IPS DF 6.9 (cell line): ENCODE measurements around the gene SLC37A1.

ENCODE experiments used
- DNase-seq: peaks from one replicate; pipeline ENCODE4 v3.0.0-alpha.2; 2013; ENCODE audit warnings: low read depth, low spot score
- H3K27ac ChIP-seq: one replicate; pipeline ENCODE4 v1.5.1; 2013; ENCODE audit warnings: low read length, control low read depth
- H3K27me3 ChIP-seq: 2 replicates; pipeline ENCODE4 v1.6.1; 2013; ENCODE audit warnings: mild to moderate bottlenecking, low read length; ENCODE audit not compliant: control insufficient read depth, insufficient read depth
- H3K36me3 ChIP-seq: 2 replicates; pipeline ENCODE4 v1.6.1; 2013; ENCODE audit warnings: low read length; ENCODE audit not compliant: control insufficient read depth, insufficient read depth
- H3K4me1 ChIP-seq: 2 replicates; pipeline ENCODE4 v1.6.1; 2013; ENCODE audit warnings: low read length; ENCODE audit not compliant: control insufficient read depth, insufficient read depth
- H3K4me3 ChIP-seq: 2 replicates; pipeline ENCODE4 v1.5.1; 2013; ENCODE audit warnings: mild to moderate bottlenecking, low read length
- H3K9me3 ChIP-seq: 2 replicates; pipeline ENCODE4 v1.6.1; 2013; ENCODE audit warnings: low read length, inconsistent platforms; ENCODE audit not compliant: control insufficient read depth, insufficient read depth
- WGBS: extraction: QIAGEN DNeasy Blood & Tissue Kit; methylation state at CpG from one replicate; pipeline ENCODE4 v1.1.7; 2013; ENCODE audit warnings: mixed read lengths, missing lambda C conversion rate; ENCODE audit not compliant: insufficient read length, insufficient coverage; 5-methylcytosine and 5-hydroxymethylcytosine counted together

Gene SLC37A1

DNA sequence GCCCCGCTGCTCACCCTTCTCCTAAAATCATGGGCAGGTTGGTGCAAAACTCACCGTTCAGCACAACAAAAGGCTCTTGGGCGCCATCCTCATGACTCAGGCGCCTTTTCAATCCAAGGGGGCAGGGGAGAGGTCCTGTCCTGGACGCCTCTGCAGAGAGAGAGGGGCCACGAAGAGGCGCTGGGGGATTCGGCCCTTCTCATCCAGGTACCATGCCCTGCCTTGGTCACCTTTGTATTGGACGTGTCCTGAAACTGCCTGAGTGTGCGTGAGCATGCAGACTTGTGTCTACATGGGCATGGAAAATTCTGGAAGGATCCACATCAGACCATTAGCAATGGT lies 53.5 kb downstream of the SLC37A1 start:
- WGBS: no CpG with 5 or more reads among the region's 10 CpGs
- no peaks in the 10 kb centered on the region for H3K9me3 ChIP-seq
- no peaks in the 10 kb centered on the region for H3K4me1 ChIP-seq
- DNase-seq: no peak
- no peak overlapping the region for H3K27ac ChIP-seq
- no peak overlapping the region for H3K4me3 ChIP-seq
- no peaks in the 10 kb centered on the region for H3K27me3 ChIP-seq
- H3K36me3 ChIP-seq: peaks cover 11% of the 10 kb centered on the region; the same call in 1 of the 2 replicates

DNA sequence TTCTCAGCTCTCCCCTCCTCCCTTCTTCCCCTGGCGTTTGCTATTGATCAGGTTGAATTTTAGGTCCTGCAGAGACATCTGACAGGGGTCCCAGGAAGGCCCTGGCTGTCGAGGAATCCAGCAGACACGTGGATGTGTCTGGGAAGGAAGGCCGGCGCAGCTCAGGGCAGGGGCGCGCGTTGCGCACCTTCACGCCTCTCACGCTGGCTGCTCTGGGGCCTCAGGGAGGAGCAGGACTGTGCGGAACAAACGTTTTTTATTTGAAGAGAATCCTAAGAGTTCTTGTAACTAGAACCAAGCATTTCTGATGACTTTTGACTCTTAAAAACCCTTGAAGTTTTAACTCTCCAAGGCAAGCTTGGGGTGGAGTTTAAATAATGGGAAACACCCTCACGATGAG lies 54.2 kb downstream of the SLC37A1 start:
- Histone ChIP-seq H3K9me3 (no peaks in the 10 kb centered on the region), H3K27ac (no peak overlapping the region), H3K4me3 (no peak overlapping the region), H3K27me3 (no peaks in the 10 kb centered on the region), H3K36me3 (peaks cover 11% of the 10 kb centered on the region; the same call in 1 of the 2 replicates), H3K4me1 (no peaks in the 10 kb centered on the region)
- no peak for DNase-seq
- no CpG with 5 or more reads among the region's 14 CpGs for WGBS

DNA sequence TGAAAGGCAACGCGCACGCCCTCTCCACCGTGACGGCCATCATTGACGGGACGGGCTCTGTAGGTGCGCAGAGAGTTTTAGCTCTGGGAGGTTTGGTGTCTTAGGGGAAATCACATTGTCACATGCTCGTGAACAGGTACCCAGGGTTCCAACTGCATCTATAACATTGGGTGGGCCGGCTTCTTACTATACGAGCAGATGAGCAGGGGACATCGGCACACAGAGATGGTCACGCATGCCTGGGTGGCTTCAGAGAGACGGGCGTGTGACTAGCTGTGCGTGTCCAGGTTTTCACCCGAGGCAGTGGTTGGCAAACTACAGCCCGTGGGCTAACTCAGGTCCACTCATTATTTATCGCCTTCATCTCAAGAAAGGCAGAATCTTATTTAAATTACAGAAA lies 54.7 kb downstream of the SLC37A1 start:
- no peaks in the 10 kb centered on the region for H3K9me3 ChIP-seq
- WGBS: no CpG with 5 or more reads among the region's 19 CpGs
- no peak for DNase-seq
- no peaks in the 10 kb centered on the region for H3K27me3 ChIP-seq
- peaks cover 11% of the 10 kb centered on the region; the same call in 1 of the 2 replicates for H3K36me3 ChIP-seq
- H3K4me1 ChIP-seq: no peaks in the 10 kb centered on the region
- H3K27ac ChIP-seq: no peak overlapping the region
- H3K4me3 ChIP-seq: no peak overlapping the region

DNA sequence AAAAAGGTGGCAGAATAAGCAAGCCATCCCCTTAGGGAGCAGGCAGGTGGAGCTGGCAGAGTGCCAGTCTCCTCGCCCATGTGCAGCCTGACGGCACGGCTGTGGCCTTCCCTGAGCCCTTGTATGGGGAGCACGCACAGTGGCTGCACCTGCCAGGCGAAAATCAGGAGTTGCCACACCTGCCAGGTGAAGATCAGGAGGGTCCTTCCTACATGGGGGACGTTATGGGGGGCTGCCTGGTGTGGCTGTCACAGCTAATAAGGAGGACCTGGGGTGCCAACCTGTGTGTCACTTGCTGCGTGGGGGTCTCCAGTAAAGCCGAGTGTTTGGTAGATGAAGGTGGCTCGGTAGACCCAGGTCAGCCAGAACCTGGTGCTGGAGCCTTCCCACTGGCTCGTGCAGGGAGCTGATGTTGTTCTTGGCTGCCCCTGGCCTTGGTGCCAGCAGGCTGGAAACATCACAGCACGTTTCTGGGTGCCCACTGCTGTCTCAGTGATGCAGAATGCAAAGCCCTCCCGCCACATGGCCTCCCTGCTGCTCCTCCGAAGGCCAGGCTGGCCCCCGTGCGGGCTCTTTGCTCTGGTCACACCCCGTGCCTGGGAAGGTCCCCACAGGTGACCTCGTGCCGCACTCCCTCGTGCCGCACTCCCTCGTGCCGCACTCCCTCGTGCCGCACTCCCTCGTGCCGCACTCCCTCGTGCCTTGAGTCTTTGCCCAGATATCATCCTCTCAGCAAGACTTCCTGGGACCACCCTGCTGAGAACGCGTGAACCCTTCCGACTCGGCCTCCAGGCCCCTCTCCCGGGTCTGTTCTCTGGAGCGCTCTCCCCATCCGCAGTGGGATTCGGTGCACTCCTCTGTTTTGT lies 55.4 kb downstream of the SLC37A1 start:
- Histone ChIP-seq H3K27ac (no peak overlapping the region), H3K27me3 (no peaks in the 10 kb centered on the region), H3K4me1 (no peaks in the 10 kb centered on the region), H3K4me3 (no peak overlapping the region), H3K9me3 (no peaks in the 10 kb centered on the region), H3K36me3 (peaks cover 11% of the 10 kb centered on the region; the same call in 1 of the 2 replicates)
- WGBS: no CpG with 5 or more reads among the region's 35 CpGs
- no peak for DNase-seq

DNA sequence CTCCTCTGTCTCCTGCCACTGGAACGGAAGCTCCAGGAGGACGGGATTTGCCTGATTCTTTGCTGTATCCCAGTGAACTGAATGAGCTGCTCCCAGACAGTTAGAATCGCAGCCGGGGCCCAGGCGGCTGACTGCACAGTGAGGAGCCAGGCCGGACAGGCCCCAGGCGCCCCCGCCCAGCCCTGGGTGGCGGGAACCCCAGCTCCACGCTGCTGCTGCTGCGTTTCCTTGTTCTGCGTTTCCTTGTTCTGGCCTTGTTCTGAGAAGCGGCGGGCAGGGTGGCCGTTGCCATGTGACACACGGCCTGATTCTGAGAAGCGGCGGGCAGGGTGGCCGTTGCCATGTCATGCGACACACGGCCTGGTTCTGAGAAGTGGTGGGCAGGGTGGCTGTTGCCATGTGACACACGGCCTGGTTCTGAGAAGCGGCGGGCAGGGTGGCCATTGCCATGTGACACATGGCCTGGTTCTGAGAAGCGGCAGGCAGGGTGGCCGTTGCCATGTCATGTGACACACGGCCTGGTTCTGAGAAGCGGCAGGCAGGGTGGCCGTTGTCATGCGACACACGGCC lies 56.2 kb downstream of the SLC37A1 start:
- Histone ChIP-seq H3K27me3 (no peaks in the 10 kb centered on the region), H3K27ac (no peak overlapping the region), H3K9me3 (no peaks in the 10 kb centered on the region), H3K36me3 (peaks cover 11% of the 10 kb centered on the region; the same call in 1 of the 2 replicates), H3K4me3 (no peak overlapping the region), H3K4me1 (no peaks in the 10 kb centered on the region)
- no CpG with 5 or more reads among the region's 31 CpGs for WGBS
- no peak for DNase-seq

DNA sequence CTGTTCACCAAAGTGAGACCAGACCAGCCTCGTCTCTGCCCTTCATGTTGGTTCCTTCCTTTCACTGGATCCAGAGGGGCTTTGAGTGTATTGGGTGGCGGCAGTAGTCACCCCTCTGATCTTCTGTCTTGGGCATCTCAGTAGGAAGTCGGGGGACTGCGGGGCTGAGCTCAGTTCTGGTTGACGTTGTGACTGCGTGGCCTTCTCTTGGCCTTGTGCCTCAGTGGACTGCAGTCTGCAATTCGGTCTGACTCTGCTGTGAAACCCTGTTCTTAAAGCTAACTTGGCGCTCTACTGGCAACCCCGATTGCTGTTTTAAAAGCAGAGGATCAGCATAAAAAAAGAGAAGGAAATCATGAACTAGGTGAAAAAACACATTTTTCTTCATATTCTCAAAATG lies 56.7 kb downstream of the SLC37A1 start:
- Histone ChIP-seq H3K4me1 (no peaks in the 10 kb centered on the region), H3K9me3 (no peaks in the 10 kb centered on the region), H3K36me3 (peaks cover 11% of the 10 kb centered on the region; the same call in 1 of the 2 replicates), H3K4me3 (no peak overlapping the region), H3K27ac (no peak overlapping the region), H3K27me3 (no peaks in the 10 kb centered on the region)
- WGBS: no CpG with 5 or more reads among the region's 9 CpGs
- no peak for DNase-seq

DNA sequence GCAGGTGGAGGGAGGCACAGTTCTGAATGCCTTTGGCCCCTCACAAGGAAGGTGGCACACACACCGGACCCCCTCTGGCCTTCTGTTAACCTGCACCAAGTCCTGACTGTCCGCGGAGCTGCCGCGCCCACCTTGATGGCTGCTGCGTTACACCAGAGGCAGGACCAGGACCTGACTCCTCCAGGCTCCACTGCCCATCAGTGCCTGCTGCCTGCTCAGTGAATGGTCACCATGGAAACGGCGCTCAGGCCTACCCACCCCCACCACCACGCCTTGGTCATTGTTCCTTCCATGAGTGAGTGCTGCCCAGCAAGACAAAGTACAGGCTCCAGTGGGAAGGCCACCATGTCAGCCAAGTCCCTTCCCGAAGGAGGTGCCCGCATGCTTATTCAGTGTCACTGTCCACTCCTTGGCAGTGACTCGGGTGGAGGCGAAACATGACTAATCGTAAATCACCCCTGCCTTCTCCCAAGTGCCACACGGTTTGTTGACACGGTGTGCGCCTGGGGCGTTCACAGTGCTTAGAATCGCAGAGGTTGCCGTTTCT lies 57.3 kb downstream of the SLC37A1 start:
- H3K27ac ChIP-seq: no peak overlapping the region
- no CpG with 5 or more reads among the region's 20 CpGs for WGBS
- no peaks in the 10 kb centered on the region for H3K9me3 ChIP-seq
- no peak for DNase-seq
- H3K36me3 ChIP-seq: peaks cover 11% of the 10 kb centered on the region; the same call in 1 of the 2 replicates
- no peak overlapping the region for H3K4me3 ChIP-seq
- H3K4me1 ChIP-seq: no peaks in the 10 kb centered on the region
- H3K27me3 ChIP-seq: no peaks in the 10 kb centered on the region

DNA sequence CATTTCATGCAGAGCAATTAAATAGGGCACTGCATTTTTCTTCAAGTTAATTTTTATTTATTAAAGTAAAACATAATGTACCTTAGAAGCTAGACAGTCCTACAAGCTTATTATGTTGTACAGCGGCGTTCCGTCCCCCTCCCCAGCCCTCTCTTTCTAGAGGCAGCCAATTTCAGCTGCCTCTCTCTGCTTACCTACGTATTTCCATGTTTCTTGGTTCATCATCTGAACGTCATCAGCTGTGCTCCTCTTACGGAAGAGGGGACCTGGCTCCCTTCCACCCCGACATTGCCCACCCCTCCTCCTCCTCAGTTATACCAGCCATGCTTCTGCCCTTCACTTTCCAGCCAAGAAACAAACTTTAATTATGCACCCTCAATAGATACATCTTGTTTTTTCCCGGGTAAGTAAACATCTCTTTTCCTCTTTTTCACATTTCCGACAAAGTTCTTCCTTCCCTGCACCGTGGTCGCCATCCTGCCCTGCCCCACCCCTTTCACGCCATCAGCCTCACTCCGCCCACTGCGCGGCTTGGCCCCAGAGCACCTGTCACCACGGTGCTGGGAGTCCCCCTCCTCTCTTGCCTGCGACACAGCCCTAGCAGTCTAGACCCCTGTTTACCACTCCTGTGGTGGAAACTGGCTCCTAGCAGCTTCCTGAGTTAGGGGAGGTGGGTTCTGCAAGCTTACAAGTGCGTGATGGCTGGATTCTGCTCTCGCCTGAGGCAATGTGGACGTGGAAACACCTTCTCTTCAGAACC lies 57.9 kb downstream of the SLC37A1 start:
- Histone ChIP-seq H3K4me1 (no peaks in the 10 kb centered on the region), H3K9me3 (no peaks in the 10 kb centered on the region), H3K27me3 (no peaks in the 10 kb centered on the region), H3K27ac (no peak overlapping the region), H3K36me3 (peaks cover 11% of the 10 kb centered on the region; the same call in 1 of the 2 replicates), H3K4me3 (no peak overlapping the region)
- DNase-seq: no peak
- no CpG with 5 or more reads among the region's 20 CpGs for WGBS

DNA sequence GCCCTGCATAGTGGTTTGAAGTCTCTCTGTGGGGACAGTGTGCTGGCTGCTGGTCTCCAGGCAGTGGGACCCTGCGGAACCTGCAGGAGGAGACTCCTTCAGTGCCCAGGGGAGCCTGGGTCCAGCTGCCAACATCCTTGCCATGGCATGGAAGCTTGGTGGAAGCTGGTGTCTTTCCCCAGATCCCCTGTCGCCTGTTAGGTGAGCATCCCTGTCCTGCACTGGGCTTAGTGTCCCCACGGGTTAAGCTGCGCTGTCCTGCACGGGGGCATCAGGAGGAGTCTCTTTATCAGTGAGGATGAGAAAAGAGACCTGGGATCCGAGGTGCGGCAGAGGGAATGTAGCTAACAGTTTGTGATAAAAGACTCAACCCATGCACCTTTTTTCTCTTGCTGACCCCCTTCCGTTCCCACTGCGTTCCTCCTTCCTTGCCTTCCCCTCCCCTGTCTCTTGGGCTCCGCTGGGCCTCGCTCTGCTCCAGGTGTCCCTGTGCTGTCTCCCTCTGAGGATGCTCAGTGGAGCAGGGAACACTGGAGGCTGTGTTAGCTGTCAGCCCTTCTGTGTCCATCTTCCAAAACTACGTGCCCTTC lies 59.3 kb downstream of the SLC37A1 start:
- no CpG with 5 or more reads among the region's 12 CpGs for WGBS
- DNase-seq: no peak
- Histone ChIP-seq H3K9me3 (no peaks in the 10 kb centered on the region), H3K27ac (no peak overlapping the region), H3K4me1 (no peaks in the 10 kb centered on the region), H3K36me3 (peaks cover 11% of the 10 kb centered on the region; the same call in 1 of the 2 replicates), H3K4me3 (no peak overlapping the region), H3K27me3 (no peaks in the 10 kb centered on the region)
